NCI-H446 treated with DMSO at 0.1 percent for 48 hours (cell line): ENCODE data around the gene LGALS1.
"Not testable (repeated sequence)": the region's sequence is repeated elsewhere in the genome, so short reads cannot be mapped to it uniquely, and the experiment has no call there.

Experiments used
- DNase-seq: peaks from one replicate; lab custom pipeline; 2025; lab: John Stamatoyannopoulos, UW

Gene LGALS1

DNA sequence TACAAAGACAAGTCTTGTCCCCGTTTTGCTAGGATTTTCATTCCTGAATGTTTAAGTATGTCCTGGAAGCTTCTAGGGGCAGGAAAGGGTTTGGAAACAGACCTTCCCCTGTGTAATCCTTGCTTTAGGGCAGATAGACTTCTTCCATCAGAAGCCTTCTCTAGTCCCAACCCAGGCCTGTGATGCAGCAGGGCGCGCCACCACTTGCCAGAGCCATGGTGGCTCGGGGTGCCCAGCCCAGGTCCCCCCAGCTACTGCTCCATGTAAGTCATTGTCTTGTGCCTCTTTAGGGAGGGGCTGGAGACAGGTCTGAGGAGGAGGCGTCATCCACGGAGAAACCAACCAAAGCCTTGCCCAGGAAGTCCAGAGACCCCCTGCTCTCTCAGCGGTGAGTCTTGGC is 15.0 kb downstream of the LGALS1 start:
- no peak for DNase-seq

- no peak for DNase-seq
These were observed 15.6 kb downstream of the LGALS1 start for GRCh38 chr22:37690901-37691504.

- no peak for DNase-seq
These were observed 17.3 kb downstream of the LGALS1 start for GRCh38 chr22:37692627-37693285.

GRCh38 chr22:37694131-37694530 is 18.7 kb downstream of the LGALS1 start:
- not testable (repeated sequence) for DNase-seq

GRCh38 chr22:37696260-37696656 is 20.8 kb downstream of the LGALS1 start:
- DNase-seq = not testable (repeated sequence)

GRCh38 chr22:37696657-37697537 is 21.5 kb downstream of the LGALS1 start, which contains the start of gene TRIOBP:
Gene TRIOBP (plus strand): TSS chr22:37697048. CDS start chr22:37701366, 4,318 bp downstream.
- peak; percentile 92 for DNase-seq

- no peak for DNase-seq
These were observed 22.1 kb downstream of the LGALS1 start for GRCh38 chr22:37697538-37697835.

DNA sequence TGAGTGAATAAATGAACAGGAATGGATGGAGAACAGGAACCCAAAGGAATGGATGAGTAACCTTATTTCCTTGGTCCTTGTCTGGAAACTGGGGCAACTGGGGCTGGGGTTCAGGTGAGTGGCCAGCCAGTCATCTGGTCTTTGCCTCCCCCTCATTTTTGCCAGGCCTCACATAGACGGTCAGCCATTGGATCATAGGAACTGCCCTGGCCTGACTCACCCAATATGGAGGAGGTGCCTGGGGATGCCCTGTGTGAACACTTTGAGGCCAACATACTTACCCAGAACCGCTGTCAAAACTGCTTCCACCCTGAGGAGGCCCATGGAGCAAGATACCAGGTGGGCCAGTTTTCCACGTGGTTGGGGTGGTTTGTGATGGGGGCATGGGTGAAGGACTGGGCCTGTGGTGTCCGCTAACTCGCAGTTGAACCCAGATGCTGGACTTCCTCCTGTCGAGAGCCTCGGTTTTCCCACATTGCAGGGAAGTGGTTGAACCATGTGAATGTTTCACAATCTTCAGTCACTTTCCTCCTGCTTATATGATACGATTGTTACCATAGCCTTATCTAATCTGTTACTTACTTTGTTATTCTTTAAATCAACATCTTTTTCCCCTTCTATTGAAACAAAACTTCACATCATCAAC is 25.8 kb downstream of the LGALS1 start:
- DNase-seq = no peak

DNA sequence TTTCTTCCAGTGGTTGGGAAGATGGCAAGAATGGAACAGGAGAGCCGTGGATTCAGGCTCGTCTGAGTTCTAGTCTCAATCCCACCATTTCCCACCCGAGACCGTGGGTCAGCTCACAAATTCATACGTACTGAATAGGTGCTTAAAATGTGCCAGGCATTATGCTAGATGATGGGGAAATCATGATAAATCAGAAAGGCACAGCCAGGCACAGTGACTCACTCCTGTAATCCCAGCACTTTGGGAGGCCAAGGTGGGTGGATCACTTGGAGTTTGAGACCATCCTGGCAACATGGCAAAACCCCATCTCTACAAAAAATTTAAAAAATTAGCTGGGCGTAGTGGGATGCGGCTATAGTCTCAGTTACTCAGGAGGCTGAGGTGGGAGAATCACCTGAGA is 28.5 kb downstream of the LGALS1 start:
- no peak for DNase-seq

- DNase-seq = no peak
These were observed 29.2 kb downstream of the LGALS1 start for GRCh38 chr22:37704645-37705044.

- no peak for DNase-seq
These were observed 29.8 kb downstream of the LGALS1 start for GRCh38 chr22:37705205-37705604.

- DNase-seq = no peak
These were observed 33.4 kb downstream of the LGALS1 start for GRCh38 chr22:37708580-37709444.

- DNase-seq = no peak
These were observed 34.0 kb downstream of the LGALS1 start for GRCh38 chr22:37709445-37709765.

- DNase-seq = no peak
These were observed 35.2 kb downstream of the LGALS1 start for GRCh38 chr22:37710675-37711074.

DNA sequence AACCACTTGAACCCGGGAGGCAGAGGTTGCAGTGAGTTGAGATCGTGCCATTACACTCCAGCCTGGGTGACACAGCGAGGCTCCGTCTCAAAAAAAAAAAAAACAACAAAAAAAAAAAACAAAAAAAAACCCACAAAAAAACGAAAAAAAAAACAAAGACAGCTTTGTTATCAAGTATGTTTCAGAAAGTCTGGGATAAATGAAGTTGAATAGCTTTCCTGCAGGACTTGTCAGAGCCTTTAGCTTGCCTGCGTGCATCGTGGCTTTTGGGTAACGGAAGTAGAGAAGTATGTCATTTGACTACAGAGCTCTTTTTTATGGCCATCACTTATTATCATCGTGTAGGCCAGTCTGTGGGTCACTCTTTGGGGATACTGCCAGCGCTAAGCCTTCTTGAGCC is 36.1 kb downstream of the LGALS1 start:
- DNase-seq = no peak

DNA sequence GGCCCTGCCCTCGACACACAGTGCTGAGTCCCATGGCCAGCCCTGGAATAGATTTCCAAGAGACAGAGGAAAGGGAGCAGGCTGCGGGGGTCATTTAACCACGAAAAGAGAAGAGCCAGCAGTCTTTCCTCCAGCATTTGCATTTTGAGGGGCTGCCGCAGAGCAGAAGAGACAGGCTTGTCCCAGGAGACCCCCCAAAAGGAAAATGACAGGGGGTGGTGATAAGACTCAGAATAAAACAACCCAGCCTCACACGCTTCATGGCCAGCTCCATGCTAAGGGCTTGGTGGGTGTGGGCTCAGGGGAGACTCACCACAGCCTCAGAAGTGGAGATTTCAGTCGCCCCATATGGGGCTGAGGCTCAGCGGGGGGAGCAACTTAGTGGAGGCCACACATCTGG is 38.3 kb downstream of the LGALS1 start:
- DNase-seq = no peak

- DNase-seq = no peak
These were observed 39.2 kb downstream of the LGALS1 start for GRCh38 chr22:37714634-37715033.

DNA sequence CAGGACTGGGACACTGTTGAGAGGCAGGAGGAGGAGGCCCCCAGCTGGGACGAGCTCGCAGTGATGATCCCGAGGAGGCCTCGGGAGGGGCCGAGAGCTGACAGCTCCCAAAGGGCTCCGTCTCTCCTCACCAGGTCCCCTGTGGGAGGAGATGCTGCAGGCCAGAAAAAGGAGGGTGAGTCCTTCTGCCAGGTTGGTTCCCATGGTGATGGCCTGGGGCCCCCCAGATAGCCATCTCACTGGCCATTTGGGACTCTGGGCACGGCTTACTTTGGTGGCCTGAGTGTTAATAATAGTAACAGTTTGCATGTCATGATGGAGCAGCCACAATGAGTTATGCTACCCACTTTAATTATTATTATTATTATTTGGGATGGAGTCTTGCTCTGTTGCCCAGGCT is 40.3 kb downstream of the LGALS1 start:
- no peak for DNase-seq

GRCh38 chr22:37716708-37717107 is 41.3 kb downstream of the LGALS1 start:
- DNase-seq = no peak

DNA sequence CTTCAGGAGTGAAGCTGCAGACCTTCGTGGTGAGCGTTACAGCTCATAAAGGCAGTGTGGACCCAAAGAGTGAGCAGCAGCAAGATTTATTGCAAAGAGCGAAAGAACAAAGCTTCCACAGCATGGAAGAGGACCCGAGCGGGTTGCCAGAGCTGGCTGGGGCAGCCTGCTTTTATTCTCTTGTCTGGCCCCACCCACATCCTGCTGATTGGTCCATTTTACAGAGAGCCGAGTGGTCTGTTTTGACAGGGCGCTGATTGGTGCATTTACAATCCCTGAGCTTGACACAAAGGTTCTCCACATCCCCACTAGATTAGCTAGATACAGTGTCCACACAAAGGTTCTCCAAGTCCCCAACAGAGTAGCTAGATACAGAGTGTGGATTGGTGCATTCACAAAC is 41.8 kb downstream of the LGALS1 start:
- DNase-seq = not testable (repeated sequence)

GRCh38 chr22:37717746-37718305 is 42.4 kb downstream of the LGALS1 start:
- not testable (repeated sequence) for DNase-seq
